ENCODE measurements around the gene ARPP21. TPM values are rescaled to one million over a fixed set of nuclear protein-coding genes. Genes with fewer than 3 reads are reported as not detected.

Gene ARPP21
- total RNA-seq, 1 experiment from 2014 or later, result 0.41 TPM

DNA sequence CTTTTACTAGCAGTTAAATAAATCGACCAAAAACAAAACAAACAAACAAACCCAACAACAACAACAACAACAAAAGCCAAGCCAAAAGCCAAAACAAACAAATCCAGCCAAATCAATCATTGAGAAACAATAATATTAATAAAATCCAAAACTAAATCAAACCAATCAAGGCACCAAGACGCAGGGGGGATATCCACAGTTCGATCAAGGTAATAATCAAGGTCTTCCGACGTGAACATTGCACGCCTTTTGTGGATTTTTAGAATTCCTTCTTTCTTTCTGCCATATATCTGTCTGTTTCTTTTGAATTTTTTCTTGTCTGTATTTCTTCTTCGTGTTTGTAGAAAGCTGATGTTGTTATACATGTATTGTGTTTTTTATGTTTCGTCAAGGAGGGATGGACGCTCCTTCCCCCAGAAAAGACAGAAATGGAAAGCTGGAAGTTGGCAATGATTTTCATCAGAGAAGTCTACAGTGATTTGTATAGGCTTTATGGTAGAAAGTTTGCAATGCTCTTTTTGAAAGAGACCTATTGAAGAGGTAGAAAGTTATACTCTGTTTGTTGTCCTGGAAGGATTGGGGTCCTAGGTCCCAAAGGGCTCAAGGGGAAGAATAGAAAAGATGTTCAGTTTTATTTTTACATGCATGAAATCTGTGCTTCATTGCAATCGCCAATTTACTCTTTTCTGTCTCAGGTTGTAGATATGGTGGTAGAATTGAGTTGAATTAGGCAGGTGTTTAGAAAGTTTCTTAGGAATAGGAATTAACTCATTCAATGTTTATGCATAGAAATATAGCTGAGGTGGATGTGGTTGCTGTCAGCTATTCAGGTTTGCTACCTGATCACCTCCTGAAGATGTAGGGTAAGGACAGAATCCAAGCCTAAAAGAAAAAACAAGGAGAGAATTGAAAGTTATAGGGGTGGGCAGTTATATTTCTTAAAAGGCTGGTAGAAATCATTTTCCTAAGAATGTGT, 1.2 kb downstream of the ARPP21 start:
- in situ Hi-C loops (cut with HindIII; ENCODE audit: low pct_unique_long_range_greater_than_20kb, low sequenced_read_pairs), result no loop called here
- DNase-seq (ENCODE audit: low read depth), result no peak

DNA sequence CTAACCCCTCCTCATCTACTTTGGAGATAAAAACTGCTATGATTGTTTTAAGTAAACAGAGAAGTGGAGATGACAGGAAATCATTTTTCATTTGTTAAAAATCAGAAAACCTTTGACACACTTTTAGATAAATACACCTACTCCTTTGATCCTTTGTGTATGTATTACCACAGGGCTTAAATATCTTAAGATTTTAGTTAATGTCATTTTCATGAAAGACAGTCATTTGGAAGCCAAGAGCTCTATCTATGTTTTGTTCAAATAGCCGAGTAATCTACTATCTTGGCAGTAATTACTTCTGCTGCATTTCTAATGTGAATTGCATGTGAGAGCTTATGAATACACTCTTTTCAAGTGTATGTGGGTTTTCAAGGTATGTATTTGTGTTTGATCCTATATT, 2.0 kb downstream of the ARPP21 start:
- DNase-seq (ENCODE audit: low read depth), result no peak
- in situ Hi-C loops (cut with HindIII; ENCODE audit: low pct_unique_long_range_greater_than_20kb, low sequenced_read_pairs), result no loop called here

DNA sequence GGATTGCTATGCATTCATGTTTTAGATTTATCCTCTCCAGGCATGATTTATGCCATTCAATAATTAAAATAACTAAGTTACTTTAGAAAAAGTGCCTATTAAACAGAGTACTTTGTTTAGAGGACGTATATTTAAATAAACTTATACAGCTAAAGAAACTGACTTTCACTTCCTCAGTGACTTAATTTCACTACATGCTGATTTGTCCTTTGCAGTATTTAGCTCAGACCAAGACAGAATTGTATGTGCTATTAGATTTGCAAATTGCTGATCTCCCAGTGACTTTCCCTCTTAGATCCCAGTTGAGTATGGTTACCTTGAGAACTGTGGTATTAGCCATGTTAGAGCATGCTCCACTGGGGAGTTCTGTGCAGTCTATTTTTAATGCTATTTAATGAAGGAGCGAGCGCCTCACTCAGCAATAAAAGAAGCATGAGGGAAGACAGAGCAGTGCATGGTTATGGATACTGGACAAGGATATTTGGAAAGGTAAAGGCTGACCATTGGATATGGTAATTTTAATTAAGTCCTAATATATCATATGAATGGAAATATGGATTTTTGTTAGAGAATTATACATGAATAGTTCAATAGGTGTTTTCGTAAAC, 2.7 kb downstream of the ARPP21 start:
- no peak for DNase-seq (ENCODE audit: low read depth)
- in situ Hi-C loops (cut with HindIII; ENCODE audit: low pct_unique_long_range_greater_than_20kb, low sequenced_read_pairs), result no loop called here

DNA sequence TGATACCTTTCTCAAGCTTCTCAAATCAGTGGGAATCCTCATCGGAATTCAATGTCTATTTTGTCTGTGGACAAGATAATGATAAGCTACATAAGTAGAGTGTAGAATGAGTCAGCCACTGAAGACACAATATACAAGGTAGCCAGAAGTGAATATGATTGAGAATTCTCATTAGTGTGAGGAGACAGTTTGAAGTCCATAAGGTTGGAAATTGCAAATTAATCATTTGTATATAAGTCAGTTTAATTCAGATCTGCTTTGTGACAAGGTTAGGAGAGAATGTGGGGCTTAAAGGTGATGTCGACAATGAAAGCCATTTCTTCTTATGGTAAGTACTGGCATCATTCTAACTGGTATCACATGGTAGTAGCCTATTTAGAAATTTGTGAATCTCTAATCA, 4.2 kb downstream of the ARPP21 start:
- in situ Hi-C loops (cut with HindIII; ENCODE audit: low pct_unique_long_range_greater_than_20kb, low sequenced_read_pairs), result no loop called here

DNA sequence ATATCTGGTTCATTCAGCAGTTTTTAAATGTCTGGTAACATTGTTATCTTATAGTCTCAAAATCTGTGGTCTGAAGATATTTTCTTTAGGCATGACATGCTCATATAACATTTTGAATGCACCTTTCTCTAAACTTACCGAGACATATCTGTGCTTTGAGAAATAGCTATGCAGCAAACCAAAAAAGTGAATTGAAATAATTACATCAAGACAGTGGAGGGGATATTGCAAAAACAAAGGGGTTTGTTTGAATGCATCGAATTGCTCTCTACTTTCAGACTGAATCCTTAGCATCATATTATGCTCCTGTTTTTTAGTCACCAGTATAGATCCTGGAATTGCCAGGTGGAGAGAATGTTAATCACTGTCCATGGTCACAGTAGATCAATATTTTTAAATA, 5.1 kb downstream of the ARPP21 start:
- in situ Hi-C loops (cut with HindIII; ENCODE audit: low pct_unique_long_range_greater_than_20kb, low sequenced_read_pairs), result no loop called here
- no peak for DNase-seq (ENCODE audit: low read depth)

More for the DNA sequence above, 4.2 kb downstream of the ARPP21 start:
- DNase-seq (ENCODE audit: low read depth), result no peak

DNA sequence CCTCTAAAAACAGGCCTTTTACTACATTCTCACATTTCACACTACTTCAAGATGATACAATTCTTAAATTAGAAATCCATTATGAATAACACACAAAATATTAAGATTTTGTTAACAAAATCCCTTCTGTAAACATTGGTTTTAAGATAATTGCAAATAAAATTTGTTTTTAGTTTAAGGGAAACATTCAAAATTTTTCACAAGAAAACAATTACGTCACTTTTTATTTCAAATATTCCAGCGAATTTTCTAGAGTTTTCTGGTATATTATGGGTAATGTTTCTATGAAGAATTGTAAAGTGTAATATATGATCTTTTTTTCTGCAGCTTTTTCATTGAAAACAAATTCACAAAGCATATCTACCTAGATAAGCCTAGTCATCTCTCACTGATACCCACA, 5.9 kb downstream of the ARPP21 start:
- in situ Hi-C loops (cut with HindIII; ENCODE audit: low pct_unique_long_range_greater_than_20kb, low sequenced_read_pairs), result no loop called here

DNA sequence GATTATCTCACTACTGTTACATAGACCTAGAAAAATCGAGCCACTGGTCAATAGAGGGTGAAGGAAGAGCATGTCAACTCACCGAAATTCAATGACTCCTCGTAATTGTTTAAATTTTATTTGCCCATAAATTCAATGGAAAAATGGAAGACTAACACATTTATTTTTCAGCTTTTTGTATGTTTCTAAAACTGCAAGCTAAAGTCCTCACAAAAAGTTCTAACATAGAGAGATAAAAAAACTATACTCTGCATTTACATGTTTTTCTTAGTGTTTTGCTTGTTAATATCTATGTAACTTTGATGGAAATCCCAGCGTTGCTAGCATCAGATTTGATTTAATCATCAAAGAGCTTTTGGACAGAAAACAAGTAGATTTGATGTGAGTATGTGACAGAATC, 6.8 kb downstream of the ARPP21 start:
- in situ Hi-C loops (cut with HindIII; ENCODE audit: low pct_unique_long_range_greater_than_20kb, low sequenced_read_pairs), result no loop called here
- DNase-seq (ENCODE audit: low read depth), result no peak

More for the DNA sequence above, 5.9 kb downstream of the ARPP21 start:
- no peak for DNase-seq (ENCODE audit: low read depth)

DNA sequence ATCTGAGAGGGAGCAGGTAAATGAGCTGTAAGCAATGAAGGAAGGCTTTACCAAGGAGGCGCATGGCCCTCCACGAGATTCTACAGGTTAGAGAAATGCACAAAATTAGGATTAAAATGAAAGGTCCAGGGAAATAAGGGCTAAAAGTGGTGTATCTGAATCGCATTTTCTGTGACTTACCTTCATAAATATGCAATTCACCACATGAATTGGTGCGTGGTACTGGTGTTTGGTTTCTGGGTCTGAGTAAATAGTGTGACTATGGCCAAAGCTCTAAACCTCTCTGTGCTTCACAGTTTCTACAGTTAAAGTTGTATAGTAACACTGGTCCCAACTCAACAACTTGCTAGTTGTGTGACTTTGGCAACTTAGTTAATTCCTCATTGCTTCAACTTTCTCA, 8.1 kb downstream of the ARPP21 start:
- in situ Hi-C loops (cut with HindIII; ENCODE audit: low pct_unique_long_range_greater_than_20kb, low sequenced_read_pairs), result no loop called here
- DNase-seq (ENCODE audit: low read depth), result no peak

DNA sequence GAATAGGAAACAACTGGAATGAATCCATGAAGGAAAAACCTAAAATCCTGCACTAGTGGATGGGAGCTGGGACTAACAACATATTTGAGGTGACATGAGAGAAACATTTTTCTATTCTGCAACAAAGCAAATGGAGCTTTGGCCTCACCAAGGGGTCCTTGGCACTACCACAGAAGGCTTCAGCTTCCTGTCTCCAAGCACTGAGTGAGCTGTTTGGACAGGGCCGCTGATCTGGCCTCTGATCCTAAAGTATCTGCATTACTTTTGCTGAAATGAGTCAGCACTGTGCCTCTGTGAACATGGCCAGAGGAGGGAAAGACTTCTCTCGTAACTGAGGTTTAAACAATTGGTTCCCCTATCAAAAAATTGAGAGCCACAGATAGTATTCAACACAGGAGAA, 9.0 kb downstream of the ARPP21 start:
- DNase-seq (ENCODE audit: low read depth), result no peak
- in situ Hi-C loops (cut with HindIII; ENCODE audit: low pct_unique_long_range_greater_than_20kb, low sequenced_read_pairs), result no loop called here

DNA sequence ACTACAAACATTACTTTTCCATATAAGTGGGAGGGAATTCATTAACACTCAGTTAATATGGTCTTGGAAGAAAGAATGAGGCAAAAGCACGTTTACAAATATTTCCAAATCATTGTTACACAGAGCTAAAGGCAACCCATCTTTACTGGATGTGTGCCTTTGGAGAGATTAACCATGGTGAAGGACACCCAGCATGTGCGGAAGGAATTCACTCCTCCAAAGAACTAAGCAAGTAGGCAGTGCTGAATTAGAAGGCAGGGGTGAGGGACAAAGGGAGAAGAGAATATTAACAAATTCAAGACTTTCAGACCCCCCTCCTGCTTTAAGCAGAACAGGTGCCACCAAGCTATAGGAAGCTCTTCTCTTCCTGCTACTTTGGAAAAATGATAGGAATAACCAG, 10.1 kb downstream of the ARPP21 start:
- no peak for DNase-seq (ENCODE audit: low read depth)
- in situ Hi-C loops (cut with HindIII; ENCODE audit: low pct_unique_long_range_greater_than_20kb, low sequenced_read_pairs), result no loop called here

DNA sequence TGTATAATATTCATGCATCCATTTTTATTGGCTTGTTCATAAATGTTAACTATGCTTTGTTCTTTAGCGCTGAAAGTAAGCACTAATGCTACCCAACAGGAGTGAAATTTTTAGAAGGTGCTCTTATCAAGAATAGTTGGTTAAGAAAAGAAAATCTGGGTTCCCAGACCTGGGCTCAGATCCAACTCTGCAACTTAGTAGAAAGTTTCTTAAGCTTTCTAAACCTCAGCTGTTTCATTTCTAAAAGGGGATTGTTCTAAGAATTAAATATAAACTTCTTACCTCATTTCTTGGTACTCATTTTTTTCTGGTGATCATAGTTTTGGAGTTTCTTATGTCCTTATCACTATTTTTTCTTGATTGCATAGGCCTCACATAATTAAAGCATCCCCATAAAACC, 12.1 kb downstream of the ARPP21 start:
- no peak for DNase-seq (ENCODE audit: low read depth)

DNA sequence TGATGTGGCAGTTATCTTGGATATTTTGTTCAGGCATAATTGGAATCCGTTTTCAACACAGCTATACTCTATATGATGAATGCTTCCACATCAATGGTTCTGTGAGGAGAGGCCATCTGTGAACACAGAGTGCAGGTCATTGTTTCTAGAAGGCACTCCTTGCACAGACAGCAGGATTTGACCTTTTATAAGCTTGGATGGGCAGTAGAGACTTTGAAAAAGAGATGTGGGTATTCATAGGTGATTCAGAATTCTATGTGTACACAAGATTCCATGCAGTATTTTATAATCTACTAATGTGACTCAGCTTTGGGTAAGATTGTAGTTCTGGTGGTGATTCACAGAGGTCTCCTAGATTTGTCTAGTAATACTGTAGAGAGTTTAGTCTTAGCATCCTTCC, 12.5 kb downstream of the ARPP21 start:
- peak; percentile 54 for DNase-seq (ENCODE audit: low read depth)
- in situ Hi-C loops (cut with HindIII; ENCODE audit: low pct_unique_long_range_greater_than_20kb, low sequenced_read_pairs), result no loop called here

More for the DNA sequence above, 12.1 kb downstream of the ARPP21 start:
- in situ Hi-C loops (cut with HindIII; ENCODE audit: low pct_unique_long_range_greater_than_20kb, low sequenced_read_pairs), result no loop called here

DNA sequence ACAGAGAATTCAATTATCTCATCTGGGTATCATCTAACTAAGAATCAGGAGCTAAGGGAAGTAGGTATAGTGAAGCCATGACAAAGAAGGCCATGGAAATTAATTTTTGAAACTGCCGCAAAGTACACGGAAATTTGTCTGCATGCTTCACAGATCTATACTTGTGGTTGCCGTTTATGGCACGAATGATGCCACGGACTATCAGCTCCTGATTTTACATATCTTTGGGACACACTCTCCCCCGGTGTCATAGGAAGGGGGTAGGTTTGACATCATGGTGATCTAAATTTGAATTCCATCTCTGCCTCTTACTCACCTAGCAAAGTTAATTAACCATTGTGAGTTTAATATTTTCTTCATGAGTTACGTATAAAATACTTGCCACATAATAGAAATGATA, 14.0 kb downstream of the ARPP21 start:
- DNase-seq (ENCODE audit: low read depth), result no peak
- in situ Hi-C loops (cut with HindIII; ENCODE audit: low pct_unique_long_range_greater_than_20kb, low sequenced_read_pairs), result no loop called here

DNA sequence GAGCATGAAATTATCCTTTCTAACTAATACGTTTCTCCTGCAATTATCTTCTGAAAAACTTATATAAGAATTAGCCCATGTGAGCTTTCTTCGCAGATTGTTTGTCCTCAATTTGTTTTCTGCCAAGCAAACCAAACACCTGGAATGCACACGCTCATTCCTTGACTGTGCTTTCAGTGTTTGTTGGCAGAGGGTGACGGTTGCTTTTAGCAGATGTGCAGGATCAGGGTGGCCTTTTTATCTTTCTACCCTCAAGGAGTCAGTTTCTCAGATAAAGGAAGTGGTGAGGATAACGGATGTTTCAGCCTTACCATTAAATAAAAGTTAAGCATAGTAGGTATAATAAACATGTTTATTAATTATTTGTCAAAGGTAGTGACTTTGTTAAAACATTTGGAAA, 15.2 kb downstream of the ARPP21 start:
- no peak for DNase-seq (ENCODE audit: low read depth)
- in situ Hi-C loops (cut with HindIII; ENCODE audit: low pct_unique_long_range_greater_than_20kb, low sequenced_read_pairs), result no loop called here

DNA sequence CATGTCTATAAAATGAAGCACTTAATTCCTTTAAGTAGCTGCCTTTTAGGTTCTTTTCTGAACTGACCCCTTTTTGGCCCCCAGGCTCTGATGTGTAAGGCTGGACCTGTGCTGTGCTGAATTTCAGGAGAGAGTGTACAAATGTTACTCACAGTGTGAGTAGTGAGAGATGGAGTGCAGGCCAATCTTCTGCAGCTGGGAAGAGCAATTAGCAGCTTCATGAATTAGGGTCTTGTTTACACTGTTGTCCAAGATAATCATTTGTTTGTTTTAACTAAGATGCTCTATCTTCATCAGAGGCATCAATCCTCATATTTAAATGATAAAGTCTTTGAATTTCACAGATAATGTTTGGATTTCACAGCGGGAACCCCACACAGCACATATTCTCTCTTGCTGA, 19.4 kb downstream of the ARPP21 start:
- no peak for DNase-seq (ENCODE audit: low read depth)
- in situ Hi-C loops (cut with HindIII; ENCODE audit: low pct_unique_long_range_greater_than_20kb, low sequenced_read_pairs), result no loop called here

DNA sequence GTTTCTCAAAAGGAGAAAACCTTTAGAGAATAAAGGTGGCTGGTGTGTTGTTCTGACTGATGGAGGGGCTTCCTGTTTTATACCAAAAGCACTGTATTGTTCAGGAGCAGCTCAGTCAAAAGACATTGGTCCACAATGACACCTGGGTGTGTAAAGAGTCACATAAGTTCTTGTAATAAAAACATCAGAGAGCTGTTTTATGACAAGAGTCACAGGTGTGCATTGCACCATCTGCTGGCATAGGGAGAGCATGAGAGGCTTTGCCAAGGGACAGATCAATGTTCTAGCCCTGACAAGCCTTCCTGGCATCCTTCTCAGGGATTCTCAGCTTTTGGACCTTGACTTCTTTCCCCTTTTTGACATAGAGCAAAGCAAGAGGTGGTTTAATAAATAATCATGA, 20.4 kb downstream of the ARPP21 start:
- DNase-seq (ENCODE audit: low read depth), result peak; percentile 23
- in situ Hi-C loops (cut with HindIII; ENCODE audit: low pct_unique_long_range_greater_than_20kb, low sequenced_read_pairs), result no loop called here

DNA sequence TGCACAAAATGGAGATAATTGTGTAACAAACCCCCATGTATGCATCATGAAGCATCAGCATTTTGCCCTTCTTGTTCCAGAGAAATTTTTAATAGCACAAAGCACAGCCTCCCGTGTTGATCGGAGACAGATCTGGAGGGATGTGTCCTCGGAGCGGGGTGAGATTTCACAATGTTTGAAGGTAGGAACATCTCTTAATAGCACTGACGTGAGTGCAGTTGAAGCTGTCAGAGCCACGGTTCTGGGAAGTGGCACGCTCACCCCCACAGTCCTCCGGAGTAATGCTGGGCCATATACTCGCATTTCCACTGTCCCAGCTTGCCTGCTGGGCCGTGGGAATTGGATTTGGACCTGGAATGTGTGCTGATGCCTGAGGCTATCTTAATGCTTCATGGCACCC, 24.1 kb downstream of the ARPP21 start:
- no peak for DNase-seq (ENCODE audit: low read depth)
- in situ Hi-C loops (cut with HindIII; ENCODE audit: low pct_unique_long_range_greater_than_20kb, low sequenced_read_pairs), result no loop called here

DNA sequence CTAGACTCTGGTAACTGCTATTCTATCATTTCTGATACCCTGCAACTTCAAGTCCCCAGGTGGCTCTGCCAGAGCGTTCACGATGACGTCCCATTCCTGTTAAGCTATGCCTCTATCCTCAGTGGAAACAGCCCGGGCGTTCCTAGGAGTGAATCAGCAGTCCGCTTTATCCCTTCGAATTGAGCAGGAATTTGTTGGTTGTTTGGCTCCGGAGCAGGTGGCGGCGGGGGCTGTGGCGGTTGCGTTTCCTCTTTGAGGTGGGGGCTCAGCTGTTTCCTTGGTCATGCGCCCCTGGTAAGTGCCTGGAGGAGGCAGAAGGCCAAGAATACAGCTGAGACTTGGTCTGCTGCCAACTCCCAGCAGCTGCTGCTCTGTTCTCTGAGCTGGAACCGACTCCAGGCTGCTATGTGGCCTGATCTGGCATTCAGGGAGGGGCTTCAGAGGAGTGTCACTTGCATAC, 25.2 kb downstream of the ARPP21 start:
- DNase-seq (ENCODE audit: low read depth), result peak; percentile 74
- in situ Hi-C loops (cut with HindIII; ENCODE audit: low pct_unique_long_range_greater_than_20kb, low sequenced_read_pairs), result no loop called here

DNA sequence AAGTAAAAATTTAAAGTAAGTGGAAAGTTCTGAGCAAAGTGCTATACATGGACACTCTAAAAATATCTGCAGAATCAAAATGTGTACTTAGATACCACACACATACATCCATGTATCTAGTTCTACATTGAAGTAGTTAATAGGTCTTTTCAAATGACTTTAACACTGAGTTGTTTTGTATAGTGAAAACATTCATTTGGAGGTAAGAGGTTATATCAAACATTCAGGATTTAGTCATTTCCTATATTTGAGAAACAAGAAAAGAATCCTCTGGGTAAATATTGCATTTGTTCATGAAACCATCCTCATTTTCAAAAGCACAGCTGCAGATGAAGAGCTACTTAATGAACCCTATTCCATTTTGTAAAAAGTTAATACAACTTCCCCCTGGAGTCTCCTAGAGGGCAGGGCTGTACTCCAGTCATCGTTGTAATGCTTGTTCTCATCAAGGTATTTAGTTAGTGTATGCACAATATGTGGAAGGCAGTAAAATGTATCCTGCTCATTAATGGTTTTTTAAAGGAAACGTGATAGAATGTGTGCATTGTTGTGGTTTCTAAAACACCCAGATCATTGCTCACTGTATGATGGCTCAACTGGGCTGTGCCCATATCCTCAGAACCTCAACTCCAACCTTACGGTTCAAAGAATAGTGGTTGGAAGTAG, 26.2 kb downstream of the ARPP21 start:
- DNase-seq (ENCODE audit: low read depth), result no peak
- in situ Hi-C loops (cut with HindIII; ENCODE audit: low pct_unique_long_range_greater_than_20kb, low sequenced_read_pairs), result no loop called here

All from Caki2 (cell line).